GM18498 (cell line): ENCODE data around the gene DOCK1.

Experiments
- ATAC-seq: cut with Tn5 transposase; IDR thresholded peaks from one replicate; pipeline ENCODE4 v1.9.1; 2021; ENCODE audit warnings: mild to moderate bottlenecking, moderate library complexity; ENCODE audit not compliant: unreplicated experiment

Gene DOCK1

DNA sequence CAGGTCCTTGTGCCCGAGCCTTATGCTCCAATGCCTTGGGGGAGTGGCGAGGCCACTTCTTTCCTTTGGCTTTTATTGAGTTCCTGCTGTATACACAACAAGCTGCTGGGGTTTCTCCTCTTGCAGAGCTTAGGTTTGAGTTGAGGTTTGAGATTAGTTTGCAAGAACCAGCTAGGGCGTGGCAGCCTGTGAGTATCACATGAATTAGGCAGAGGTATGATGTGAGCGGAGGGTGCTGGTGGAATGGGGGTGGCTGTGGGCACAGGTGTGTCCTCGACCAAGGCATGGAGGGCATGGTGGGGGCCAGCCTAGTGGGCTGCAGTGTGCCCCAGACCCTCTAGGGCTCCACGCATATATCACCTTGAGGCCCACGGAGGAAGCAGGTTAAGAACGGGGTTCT is 123.3 kb downstream of the DOCK1 start:
- no peak for ATAC-seq

DNA sequence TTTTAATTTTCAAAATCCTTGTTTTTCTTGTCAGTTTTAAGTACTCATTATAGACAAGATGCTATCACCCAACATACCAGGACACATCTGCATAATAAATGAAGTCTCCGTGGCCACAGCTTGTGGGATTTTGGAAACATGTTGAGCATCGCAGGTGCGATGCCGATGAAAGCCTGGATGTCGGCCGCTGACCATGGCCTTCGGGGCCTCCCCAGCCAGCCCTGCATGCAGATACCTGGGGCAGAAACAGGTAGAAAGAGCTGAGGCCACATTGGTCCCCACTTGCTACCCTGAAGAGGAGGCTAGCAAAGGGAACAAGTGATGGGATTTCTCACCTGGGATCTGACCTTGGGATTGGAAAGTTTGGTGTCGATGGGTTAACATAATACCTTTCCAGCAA is 123.8 kb downstream of the DOCK1 start:
- ATAC-seq = no peak

DNA sequence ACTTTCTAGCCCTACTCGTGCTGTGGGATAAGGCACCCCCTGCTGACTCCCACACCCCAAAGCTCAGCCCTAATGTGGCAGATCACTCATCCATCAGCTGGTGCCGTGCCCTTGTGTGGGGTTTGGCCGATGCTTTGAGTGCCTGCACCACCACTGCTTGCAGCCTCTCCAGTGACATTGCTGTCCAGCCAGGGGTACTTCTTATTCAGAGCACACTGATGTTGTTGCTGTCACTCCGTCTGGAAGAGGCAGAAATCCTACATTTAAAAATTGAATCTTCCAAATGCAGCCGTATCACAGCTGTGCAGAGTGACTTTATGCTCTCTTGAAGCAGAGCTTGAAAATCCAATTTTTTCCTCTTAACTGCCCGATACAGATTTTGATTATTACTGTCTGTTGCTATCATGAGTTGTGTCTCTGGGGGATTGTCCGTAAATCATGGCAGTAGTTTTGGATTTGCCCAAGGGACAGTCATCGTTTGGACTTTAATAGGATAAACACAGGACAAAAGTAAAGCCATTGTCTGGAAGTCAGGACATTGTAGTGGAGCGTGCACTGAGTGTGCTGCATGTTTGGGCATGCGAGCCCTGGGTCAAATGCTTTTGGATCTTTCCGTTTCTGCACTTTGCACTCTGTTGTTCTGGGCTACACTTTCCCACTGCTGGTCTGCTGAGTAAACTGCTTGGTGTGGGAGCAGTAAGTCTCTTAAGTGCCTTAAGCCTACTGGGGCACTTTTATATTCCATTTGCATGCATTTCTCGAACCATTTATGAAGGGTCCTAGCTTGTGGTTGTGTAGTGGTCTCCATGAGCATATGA is 128.2 kb downstream of the DOCK1 start:
- no peak for ATAC-seq

DNA sequence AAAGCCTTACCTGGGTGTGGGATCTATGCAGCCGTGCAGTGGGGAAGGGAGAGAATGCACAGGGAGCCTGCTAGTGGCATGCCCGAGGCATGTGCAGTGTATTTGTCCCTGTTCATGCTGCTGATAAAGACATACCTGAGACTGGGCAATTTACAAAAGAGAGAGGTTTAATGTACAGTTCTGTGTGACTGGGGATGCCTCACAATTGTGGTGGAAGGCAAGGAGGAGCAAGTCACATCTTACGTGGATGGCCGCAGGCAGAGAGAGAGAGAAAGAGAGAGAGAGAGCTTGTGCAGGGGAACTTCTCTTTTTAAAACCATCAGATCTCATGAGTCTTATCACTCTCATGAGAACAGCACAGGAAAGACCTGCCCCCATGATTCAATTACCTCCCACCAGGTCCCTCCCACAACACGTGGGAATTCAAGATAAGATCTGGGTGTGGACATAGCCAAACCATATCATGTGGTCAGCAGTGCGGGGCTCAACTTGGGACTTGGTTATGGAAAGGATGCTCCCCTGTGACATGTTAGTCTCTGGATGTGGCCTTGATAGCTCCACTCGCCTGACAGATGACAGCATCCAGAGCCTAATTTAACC is 128.9 kb downstream of the DOCK1 start:
- no peak for ATAC-seq

DNA sequence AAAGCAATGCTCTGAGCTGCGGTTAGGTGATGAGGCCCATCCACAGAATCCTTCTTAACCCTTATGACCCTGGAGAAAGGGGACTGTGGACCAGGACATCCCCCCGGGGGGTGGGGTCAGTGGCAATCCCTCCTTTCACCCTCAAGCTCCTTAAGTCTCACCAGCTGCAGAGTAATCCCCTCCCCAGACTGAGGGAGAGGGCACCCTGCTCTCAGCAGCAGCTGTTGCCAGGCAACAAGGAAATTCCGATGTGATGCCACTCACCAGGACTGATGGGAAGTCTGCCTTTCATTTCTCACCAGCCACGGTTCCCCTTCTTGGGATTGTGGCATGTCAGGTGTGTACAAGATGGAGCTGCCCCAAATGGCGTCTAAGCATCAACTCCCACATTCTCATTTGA is 129.6 kb downstream of the DOCK1 start:
- ATAC-seq = no peak

DNA sequence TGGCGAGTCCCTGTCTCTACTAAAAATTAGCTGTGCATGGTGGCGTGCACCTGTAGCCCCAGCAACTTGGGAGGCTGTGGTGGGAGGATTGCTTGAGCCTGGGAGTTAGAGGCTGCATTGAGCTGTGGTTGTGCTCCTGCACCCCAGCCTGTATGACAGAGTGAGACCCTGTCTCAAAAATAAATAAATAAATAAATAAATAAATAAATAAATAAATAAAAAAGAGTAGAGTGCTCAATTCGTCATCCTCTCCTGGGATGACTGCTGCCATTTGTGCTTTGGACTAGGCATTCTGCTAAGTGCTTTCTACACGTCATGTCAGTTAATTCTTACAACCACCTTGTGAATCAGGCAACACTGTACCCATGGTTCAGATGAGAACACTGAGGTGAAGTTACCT is 130.6 kb downstream of the DOCK1 start:
- no peak for ATAC-seq

DNA sequence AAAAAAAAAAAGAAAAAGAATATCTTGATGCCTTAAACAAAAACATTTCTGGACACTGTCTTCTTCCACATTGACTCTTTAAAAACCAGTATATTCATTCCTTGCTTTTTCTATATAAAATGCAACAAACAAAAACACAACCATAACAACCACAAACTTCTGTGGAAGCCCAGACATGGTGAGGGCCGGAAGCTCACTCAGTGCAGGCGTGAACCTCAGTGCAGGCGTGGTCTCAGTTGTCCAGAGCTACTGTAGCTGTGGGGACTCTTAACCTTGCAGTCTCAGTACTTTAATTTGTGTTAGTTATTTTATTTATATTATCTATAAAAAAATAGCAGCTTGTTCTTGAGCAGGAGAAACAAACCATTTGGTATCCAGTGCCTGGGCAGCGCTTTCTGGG is 131.8 kb downstream of the DOCK1 start:
- ATAC-seq = no peak

DNA sequence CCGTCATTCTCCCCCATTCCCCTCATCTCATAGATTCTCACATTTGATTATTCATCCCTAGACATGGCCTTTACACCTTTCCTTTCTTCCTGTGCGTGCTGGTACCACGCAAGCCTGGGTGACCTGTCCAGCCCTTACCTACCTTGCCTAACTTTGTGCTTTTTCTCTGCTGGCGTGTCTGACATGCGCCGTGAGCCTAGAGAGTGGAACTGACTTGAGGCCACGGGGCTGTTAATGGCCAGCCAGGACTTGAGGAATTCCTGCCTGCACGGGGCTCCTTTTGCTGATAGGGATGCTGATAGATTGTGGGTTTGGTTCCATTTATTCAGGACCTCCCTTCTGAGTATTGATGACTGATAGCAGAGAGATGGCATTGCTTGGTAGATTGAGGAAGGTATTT is 134.2 kb downstream of the DOCK1 start:
- ATAC-seq = no peak

DNA sequence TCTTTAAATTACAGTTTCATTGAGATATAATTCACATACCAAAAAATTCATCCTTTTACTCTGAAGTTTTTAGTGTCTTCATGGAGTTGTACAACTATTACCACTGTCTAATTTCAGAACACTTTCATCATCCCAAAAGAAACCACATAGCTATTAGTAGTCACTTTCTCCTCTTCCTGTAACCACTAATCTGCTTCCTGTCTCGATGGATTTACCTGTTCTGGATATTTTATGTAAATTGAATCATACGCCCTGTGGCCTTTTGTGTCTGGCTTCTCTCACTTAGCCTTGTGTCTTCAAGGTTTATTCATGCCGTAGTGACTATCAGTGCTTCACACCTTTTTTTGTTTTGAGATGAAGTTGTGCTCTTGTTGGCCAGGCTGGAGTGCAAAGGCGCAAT is 135.5 kb downstream of the DOCK1 start:
- ATAC-seq = no peak

DNA sequence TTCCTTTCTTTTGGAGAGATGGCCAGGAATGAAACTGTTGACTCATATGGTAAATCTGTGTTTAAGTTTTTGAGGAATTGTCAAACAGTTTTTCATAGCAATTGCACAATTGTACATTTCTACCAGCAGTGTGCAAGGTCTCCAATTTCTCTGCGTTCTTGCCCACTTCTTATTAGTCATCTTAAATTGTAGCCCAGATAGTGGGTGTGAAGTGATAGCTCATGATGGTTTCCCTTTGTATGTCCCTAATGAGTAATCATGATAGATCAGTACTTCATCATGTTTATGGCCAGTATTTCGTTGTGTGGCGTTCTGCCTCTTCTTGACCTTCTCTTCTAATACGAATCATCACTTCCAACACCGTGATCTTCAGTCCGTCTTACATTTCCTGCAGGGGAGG is 136.3 kb downstream of the DOCK1 start:
- ATAC-seq = no peak

DNA sequence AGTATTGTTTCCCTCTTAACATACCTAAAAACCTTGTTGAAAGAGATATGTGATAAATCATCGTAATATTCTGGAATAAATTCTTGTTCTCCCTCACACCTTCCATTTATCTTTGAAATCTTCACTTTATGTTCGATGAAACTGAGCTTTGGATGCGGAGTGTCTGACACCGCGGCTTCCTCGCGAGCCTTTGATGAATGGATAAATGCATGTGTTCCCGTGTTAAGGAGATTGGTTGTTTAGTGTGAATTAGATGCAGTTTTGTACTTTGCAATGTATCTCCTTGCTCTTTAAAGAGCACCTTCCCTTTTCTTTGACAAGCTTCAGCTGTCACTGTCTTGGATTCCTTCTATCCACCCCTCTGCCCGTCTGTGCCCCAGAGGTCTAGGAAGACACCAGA is 138.1 kb downstream of the DOCK1 start:
- no peak for ATAC-seq

DNA sequence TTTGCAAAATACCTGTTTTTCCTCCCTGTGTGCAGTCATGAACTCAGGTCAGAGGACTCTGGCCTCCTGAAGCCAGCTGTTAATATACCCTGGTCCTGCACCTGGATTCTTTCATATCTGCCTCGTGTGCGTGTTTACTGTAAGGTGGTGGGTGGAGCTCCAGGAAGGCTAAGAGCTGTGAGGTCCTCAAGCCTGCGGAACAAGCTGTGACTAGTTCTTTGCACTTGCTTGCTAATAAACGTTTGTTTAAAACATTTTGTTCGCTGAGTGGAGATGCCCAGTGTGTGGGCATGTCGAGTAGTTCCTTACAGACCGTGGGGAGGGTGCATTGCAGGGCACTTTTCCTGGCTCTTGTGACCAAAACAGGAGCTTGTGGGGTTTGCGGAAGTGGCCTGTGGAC is 139.0 kb downstream of the DOCK1 start:
- no peak for ATAC-seq

DNA sequence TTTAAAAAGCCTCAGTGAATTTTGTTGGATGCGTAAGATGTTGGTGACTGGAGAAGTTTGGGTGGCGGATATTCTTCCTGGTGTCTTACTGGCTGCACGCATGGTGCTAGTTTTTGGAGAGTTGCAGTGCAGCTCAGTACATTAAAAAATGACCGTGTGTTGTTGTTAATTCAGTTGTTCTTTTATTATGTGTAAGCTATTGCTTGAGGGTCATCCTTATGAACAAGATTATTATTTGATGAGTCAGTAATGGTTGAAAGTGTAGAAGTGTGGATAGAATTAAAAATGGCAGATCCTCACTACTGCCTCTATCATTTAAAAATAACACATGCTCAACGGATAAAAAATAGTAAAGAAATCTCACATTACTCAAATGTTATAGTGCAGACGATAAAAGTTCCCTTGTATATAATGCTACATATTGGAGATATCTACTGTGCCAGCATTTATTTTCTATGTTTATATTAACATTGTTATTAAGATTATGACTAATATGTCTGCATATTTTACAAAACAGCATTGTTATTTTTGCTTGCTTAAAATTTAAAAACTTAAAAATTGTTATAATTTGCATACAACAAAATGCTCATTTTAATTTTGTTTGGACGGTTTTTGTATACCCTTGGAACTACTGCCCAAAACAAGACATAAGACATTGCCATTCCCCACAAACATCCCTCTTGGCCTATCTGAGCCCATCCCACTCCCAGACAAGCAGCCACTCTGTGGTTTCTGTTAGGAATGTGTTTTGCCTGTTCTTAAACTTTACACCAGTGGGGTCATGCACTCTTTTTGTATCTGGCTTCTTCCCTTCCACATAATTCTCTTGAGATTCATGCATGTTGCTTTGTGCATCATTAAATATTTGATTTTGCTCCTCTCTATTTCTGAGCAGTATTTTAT is 142.0 kb downstream of the DOCK1 start:
- no peak for ATAC-seq

DNA sequence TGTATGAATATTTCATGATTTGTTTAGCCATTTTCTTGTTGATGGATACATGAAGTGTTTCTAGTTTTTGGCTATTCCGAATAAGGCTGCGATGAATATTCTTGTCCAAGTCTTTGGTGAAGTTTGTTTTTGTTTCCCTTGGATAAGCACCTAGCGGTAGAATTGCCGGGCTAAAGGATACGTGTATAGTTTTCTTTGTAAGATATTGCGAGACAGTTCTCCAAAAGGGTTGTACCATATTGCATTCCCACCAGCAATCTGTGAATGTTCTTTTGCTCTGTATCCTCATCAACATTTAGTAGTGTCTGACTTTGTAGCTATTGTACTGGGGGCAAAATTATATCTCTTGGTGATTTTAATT is 142.6 kb downstream of the DOCK1 start:
- no peak for ATAC-seq

DNA sequence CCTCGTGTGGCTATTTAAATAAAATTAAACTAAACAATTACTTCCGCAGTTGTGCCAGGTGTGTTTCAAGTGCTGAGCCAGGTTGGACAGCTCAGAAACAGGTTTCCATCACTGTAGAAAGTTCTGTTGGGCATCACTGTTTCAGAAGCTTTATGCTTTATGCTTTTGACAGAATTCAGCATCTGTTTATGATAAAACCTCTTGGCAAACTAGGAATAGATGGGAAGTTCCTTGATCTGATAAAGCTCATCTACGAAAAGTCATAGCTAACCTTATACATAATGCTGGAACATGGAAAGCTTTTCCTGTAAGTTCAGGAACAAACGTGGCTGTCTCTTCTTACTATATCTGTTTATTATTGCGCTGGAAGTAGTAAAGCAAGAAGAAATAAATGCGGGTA is 143.4 kb downstream of the DOCK1 start:
- no peak for ATAC-seq

DNA sequence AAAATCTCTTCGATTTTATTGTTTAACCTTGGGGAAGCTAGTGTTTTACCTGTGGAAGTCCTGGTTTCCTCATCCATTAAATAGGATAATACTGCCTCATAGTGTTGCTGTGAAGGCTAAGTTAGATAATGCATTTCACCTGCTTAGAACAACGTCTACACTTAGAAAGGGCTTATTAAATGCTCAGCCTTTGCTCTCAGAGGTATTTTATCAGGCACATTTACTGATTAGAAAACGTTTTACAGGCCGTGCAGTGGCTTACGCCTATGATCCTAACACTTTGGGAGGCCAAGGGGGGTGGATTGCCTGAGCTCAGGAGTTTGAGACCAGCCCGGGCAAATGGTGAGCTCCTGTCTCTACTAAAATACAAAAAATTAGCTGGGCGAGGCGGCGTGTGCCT is 146.8 kb downstream of the DOCK1 start:
- ATAC-seq = no peak

DNA sequence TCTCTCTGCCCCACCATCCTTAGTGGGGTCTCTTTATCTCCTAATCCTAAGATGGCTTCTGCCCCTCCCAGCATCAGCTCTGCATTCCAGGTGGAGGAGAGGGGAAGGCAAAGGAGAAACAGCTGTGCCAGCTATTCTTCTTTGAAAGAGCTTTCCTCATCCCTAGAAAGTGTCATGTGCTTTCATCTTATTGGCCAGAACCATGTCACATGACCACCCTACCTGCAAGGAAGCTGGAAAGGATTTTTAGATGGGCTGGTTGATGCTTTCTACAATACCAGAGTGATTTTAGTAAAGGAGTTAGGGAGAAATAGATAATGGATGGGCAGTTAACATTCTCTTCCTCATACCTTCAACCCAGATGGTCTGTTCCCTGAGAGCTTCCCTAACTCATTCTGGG is 150.0 kb downstream of the DOCK1 start:
- no peak for ATAC-seq

DNA sequence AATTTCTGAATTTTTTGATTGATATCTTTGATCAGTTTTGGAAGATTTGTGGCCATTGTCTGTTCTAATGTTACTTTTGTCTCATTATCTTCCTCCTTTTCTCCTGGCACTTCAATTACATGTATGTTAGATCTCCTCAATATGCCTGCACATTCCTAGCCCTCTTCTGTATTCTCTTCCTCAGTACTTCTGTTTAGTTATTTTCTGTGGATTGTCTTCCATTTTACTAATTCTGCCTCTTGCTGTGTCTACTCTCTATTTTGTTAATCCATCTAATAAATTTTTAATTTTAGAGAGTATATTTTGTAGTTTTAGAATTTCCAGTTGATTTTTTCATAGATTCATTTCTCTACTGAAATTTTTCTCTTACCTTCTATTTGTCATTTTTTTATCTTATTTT is 154.1 kb downstream of the DOCK1 start:
- no peak for ATAC-seq

DNA sequence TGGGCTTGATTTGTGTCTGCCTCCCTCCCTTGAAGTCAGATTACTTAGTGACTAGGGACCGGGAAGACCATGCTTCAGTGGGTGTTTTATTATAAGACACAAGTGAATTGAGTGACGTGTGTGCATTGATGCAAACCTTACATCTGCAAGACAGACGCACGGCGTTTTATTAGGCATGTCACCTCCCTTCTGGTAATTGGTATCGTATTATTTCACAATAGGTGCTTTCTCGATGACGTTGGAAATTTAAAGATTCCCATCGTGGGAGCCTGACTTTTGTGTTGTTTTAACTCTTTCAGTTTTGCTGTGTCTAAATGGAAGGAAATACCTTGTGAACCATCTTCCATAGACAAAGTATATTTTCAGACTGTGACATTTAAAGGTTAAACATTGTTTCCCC is 158.5 kb downstream of the DOCK1 start:
- ATAC-seq = no peak

DNA sequence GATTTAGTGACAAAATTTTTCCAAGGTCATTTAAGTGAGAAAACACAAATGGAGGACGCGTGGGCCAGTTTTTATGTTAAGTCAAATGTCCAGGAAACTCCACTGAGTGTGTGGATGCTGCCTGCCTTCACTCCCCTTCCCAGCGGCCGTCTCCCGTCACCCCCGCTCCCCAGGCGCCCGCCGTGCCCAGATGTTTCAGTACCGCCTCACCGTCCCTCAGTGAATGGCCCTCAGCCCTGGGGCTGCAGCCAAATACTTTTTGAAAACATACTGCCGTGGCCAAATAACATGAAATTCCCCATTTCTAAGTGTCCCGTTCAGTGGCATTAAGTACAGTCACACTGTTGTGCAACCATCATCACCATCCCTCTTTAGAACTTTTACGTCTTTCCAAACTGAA is 159.2 kb downstream of the DOCK1 start:
- ATAC-seq = no peak

DNA sequence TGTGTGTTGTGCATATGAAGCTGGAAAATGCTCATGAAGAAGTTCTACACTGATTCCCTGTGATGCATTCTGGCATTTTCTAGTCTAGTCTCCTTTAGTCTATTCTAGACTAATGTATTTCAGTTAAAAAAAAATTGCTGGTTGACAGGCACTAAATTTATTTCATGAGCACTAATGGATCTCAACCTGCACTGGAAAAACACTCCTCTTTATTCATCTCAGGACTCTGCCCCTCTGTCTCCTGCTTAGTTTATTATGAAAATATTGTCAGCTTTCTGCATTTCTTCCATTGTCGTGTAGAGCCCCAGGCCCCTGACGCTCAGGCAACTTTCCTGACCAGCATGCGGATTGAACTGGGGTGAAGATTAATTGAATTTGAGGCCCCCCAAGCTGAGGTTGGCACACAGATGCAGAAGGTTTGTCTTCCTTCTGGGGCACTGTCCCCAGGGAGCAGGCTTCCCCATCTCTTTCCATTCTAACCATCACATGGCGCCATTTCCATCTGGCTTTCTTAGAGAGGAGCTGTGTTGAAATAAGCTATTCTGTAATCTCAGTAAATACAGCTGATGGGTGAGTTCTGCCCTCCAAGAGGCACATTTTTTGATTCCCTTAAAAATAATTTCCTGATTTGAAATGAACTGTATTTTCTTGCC is 162.4 kb downstream of the DOCK1 start:
- ATAC-seq = no peak
